Measurements from ENCODE around the gene SEPTIN7. TPM values are rescaled to one million over a fixed set of nuclear protein-coding genes. Genes with fewer than 3 reads are reported as not detected.

The SEPTIN7 gene
- total RNA-seq, 1 donor from 2014 or later, result 154 TPM

- H3K4me3 ChIP-seq (ENCODE audit: low read depth, low read length), result no peak overlapping the region
- TF ChIP-seq, protein P1, sequence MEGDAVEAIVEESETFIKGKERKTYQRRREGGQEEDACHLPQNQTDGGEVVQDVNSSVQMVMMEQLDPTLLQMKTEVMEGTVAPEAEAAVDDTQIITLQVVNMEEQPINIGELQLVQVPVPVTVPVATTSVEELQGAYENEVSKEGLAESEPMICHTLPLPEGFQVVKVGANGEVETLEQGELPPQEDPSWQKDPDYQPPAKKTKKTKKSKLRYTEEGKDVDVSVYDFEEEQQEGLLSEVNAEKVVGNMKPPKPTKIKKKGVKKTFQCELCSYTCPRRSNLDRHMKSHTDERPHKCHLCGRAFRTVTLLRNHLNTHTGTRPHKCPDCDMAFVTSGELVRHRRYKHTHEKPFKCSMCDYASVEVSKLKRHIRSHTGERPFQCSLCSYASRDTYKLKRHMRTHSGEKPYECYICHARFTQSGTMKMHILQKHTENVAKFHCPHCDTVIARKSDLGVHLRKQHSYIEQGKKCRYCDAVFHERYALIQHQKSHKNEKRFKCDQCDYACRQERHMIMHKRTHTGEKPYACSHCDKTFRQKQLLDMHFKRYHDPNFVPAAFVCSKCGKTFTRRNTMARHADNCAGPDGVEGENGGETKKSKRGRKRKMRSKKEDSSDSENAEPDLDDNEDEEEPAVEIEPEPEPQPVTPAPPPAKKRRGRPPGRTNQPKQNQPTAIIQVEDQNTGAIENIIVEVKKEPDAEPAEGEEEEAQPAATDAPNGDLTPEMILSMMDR (conservative IDR thresholded peaks at IDR 0.05; ENCODE audit: low read depth, low read length), result no peak
- DNase-seq (ENCODE audit: low read depth), result no peak
Measured at GRCh38 chr7:35848725-35849124, 47.9 kb downstream of the SEPTIN7 start.

DNA sequence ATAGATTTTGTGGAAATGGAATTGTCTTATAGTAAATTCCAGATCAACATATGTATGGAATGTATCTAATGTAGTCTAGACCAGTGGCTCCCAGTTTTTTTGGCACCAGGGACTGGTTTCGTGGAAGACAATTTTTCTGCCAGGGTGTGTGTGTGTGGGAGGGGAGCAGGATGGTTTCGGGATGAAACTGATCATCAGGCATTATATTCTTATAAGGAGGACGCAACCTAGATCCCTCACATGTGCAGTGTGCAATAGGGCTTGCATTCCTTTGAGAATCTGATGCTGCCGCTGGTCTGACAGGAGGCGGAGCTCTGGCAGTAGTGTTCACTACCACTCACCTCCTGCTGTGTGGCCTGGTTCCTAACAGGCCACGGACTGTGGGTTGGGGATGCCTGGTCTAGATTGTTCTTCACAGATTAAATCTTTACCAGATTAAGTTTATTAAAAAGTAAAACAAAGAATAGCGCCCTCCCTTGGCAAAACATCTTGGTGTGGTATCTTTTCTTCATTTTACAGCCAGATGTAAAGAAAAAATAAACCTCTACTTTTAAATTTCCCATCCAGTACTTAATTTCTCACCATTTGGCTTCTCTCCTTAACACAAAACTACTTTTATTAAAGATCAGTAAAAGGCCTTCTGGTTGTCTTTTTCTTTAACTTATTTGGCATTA lies 48.4 kb downstream of the SEPTIN7 start:
- no peak for DNase-seq (ENCODE audit: low read depth)
- H3K4me3 ChIP-seq (ENCODE audit: low read depth, low read length), result no peak overlapping the region
- TF ChIP-seq, protein P1 (conservative IDR thresholded peaks at IDR 0.05; ENCODE audit: low read depth, low read length), result peak; percentile 19

DNA sequence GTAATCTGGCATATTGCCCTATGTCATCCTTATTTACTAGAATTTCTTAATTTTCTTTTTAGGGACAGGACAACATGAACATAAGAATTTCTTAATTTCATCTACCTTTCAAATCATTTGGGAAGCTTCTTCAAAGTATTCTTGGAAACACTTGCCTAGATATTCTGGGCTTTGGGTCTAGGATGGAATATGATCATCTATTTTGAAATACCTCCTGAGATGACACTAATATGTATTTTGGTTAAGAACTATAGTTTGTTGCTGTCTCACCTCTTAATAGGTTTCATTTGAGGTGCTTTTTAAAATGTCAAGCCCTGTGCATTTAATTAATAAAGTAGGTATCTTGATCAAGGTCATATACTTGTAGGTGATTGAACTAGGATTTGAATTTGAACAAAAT lies 49.1 kb downstream of the SEPTIN7 start:
- no peak for DNase-seq (ENCODE audit: low read depth)
- TF ChIP-seq, protein P1 (conservative IDR thresholded peaks at IDR 0.05; ENCODE audit: low read depth, low read length), result no peak
- H3K4me3 ChIP-seq (ENCODE audit: low read depth, low read length), result no peak overlapping the region

Other genes starting within 250 kb of the SEPTIN7 start
- 24.6 and 25.4 TPM in 2 replicates for gene HERPUD2, start 105.9 kb upstream of the SEPTIN7 start, total RNA-seq